ENCODE measurements around the gene ZGRF1.

DNA sequence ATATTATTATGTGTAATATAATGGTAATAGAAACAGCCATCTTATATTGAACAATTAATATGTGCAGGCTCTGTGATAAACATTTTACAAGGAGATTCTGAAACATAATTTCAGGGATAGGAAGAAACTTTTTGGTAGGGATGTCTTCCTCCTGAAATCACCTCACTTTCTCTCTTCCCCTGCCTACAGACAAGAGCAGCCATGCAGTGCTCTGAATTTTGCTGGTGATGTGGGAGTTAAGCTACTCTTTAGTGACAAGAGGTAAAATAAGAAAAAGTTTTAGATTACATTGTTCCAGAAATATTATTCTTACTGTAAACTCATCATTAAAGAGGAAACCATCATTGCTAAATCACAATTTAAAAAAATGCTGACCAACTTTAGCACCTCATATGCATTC lies 36.4 kb upstream of the ZGRF1 start:
- no peak for TF ChIP-seq POLR2A (IDR thresholded peaks at IDR 0.05; ENCODE audit: low read length)
- TF ChIP-seq GATA1 (IDR thresholded peaks at IDR 0.05; ENCODE audit: low read depth, low read length) = no peak
